GM23338 (cell line): ENCODE results near the gene CYP1A2. TPM values are rescaled to one million over a fixed set of nuclear protein-coding genes. Genes with fewer than 3 reads are reported as not detected.

Experiments used
- EZH2phosphoT487 ChIP-seq: fragments of 200-600 bp; sonication (generic); IDR thresholded peaks from one replicate; pipeline ENCODE4 v1.8.1; 2018; ENCODE audit warnings: antibody characterized with exemption; ENCODE audit not compliant: unreplicated experiment
- JUNB ChIP-seq: IDR thresholded peaks from one replicate; pipeline ENCODE4 v1.6.1; 2016; ENCODE audit warnings: antibody characterized with exemption; ENCODE audit not compliant: unreplicated experiment
- REST ChIP-seq: IDR thresholded peaks from one replicate; pipeline ENCODE4 v1.6.1; 2018; ENCODE audit warnings: antibody characterized with exemption; ENCODE audit not compliant: unreplicated experiment
- ZNF462 ChIP-seq: fragments of 250-450 bp; sonication (Bioruptor Pico); IDR thresholded peaks from 2 replicates; pipeline ENCODE4 v1.5.0; 2020; ENCODE audit warnings: mild to moderate bottlenecking, moderate library complexity
- polyA plus RNA-seq: library from polyadenylated mRNA; unstranded; fragments of >200 nt; fragmentation: Nextera tagmentation; extraction: Ambion mirVana; gene quantifications from 2 replicates; pipeline ENCODE4 v1.2.1, GENCODE V29; 2016
- total RNA-seq: library from RNA; depleted of rRNA; stranded (reverse); fragments of >200 nt; shearing (Covaris generic); gene quantifications from 2 replicates; pipeline ENCODE4 v1.2.3, GENCODE V29; 2014

Gene CYP1A2
- total and polyA plus RNA-seq, 2 experiments from 2014 or later = not detected

- no peak for TF ChIP-seq ZNF462
- no peak for TF ChIP-seq JUNB
- TF ChIP-seq REST = no peak
- TF ChIP-seq EZH2phosphoT487 = no peak
These were observed 18.8 kb downstream of the CYP1A2 start (continued) for GRCh38 chr15:74767167-74768098.
